Diencephalon (tissue), 1 donor: ENCODE measurements around the gene FHDC1. TPM values are rescaled to one million over a fixed set of nuclear protein-coding genes. Genes with fewer than 3 reads are reported as not detected.

Experiments used
- total RNA-seq: library from RNA; depleted of rRNA; stranded (reverse); fragments of >200 nt; gene quantifications from one replicate; pipeline ENCODE4 v1.2.3, GENCODE V29; 2014

FHDC1 gene, protein sequence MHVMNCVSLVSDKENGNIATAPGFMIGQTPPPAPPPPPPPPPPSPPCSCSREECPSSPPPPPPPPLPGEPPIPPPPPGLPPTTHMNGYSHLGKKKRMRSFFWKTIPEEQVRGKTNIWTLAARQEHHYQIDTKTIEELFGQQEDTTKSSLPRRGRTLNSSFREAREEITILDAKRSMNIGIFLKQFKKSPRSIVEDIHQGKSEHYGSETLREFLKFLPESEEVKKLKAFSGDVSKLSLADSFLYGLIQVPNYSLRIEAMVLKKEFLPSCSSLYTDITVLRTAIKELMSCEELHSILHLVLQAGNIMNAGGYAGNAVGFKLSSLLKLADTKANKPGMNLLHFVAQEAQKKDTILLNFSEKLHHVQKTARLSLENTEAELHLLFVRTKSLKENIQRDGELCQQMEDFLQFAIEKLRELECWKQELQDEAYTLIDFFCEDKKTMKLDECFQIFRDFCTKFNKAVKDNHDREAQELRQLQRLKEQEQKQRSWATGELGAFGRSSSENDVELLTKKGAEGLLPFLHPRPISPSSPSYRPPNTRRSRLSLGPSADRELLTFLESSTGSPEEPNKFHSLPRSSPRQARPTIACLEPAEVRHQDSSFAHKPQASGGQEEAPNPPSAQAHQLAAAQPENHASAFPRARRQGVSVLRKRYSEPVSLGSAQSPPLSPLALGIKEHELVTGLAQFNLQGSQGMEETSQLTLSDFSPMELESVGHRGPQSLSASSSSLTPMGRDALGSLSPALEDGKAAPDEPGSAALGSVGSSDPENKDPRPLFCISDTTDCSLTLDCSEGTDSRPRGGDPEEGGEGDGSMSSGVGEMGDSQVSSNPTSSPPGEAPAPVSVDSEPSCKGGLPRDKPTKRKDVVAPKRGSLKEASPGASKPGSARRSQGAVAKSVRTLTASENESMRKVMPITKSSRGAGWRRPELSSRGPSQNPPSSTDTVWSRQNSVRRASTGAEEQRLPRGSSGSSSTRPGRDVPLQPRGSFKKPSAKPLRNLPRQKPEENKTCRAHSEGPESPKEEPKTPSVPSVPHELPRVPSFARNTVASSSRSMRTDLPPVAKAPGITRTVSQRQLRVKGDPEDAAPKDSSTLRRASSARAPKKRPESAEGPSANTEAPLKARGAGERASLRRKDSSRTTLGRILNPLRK
- 8.5 TPM for total RNA-seq

DNA sequence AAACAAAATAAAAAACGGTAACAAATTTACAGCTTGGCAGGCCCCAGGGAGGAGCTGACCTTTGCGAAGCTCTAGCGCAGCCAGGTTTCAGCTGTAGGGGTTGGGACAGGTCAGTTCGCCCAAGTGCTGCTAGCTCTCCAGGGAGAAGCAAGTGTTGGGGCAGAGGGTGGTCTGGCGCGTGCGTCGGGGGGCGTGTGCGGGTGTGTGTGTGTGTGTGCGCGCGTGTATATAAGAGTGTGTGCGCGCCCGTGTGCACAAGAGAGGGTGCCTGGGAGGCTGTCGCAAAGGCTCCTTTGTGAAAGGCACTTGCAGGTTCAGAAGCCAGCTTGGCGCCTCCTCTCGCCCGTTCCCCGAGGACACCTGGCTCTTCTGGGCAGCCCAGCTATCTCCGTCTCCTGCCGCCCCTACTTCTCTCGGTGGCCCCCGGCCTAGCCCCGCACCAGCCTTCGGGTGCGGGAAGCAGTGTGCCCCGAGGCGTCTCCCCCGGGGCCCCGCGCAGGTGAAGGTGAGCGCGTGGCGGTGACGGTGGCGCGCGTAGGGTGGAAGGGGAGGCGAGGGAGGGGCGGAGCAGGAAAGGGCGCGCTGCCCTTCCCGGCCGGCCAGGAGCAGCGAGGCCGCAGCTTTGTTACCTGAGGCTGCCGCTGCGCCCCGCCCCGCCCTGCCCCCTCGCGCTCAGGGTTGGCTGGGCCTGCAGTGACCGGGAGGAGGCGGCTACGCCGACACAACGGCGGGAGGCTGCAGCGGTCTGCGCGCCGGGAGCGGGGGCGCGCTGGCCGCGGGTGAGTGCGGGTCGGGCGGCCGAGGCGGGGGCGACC lies at the start of gene FHDC1:
Gene FHDC1, plus strand, starts transcription at position 693 of the 815 bp plus-strand sequence. CDS start 6,735 bp downstream, outside the sequence.

Other genes with a start within 250 kb of the FHDC1 start
- 7.2 TPM for gene TIGD4, start 156.6 kb upstream of the FHDC1 start, total RNA-seq
- gene ARFIP1, start 156.4 kb upstream of the FHDC1 start, total RNA-seq: 39.9 TPM